GM12801 (cell line): ENCODE results near the gene KSR1.

Experiments used
- CTCF ChIP-seq: IDR thresholded peaks from one replicate; pipeline ENCODE4 v1.5.1; 2011; ENCODE audit warnings: control low read depth; ENCODE audit not compliant: insufficient read length; ENCODE audit errors: extremely low read depth

Gene KSR1

GRCh38 chr17:27654654-27655524, 198.6 kb downstream of the KSR1 start:
- TF ChIP-seq CTCF = no peak

GRCh38 chr17:27657620-27658019, 201.4 kb downstream of the KSR1 start:
- TF ChIP-seq CTCF = no peak

- no peak for TF ChIP-seq CTCF
Observed at GRCh38 chr17:27659683-27660082, 203.4 kb downstream of the KSR1 start.

- TF ChIP-seq CTCF = no peak
Observed at GRCh38 chr17:27660436-27660835, 204.2 kb downstream of the KSR1 start.

- no peak for TF ChIP-seq CTCF
Observed at GRCh38 chr17:27663936-27664605, 207.8 kb downstream of the KSR1 start.

- no peak for TF ChIP-seq CTCF
Observed at GRCh38 chr17:27664606-27664965, 208.3 kb downstream of the KSR1 start.

- no peak for TF ChIP-seq CTCF
Observed at GRCh38 chr17:27665549-27665948, 209.3 kb downstream of the KSR1 start.
